HepG2 (cell line): ENCODE data around the gene SKI. TPM values are rescaled to one million over a fixed set of nuclear protein-coding genes. Genes with fewer than 3 reads are reported as not detected.

Experiments
- CBX5 ChIP-seq: sonication (generic); formaldehyde crosslinking; IDR thresholded peaks from 2 replicates; pipeline ENCODE4 v1.4.0; 2020; ENCODE audit warnings: missing genetic modification reagents, borderline replicate concordance
- ELF1 ChIP-seq: sonication (generic); formaldehyde crosslinking; IDR thresholded peaks from 2 replicates; pipeline ENCODE4 v1.4.0; 2020; ENCODE audit warnings: missing genetic modification reagents
- FOXA1 ChIP-seq, 2 experiments: fragments of 450-650 bp in 1 of 2; sonication (generic) in 1 of 2; formaldehyde crosslinking in 1 of 2; IDR thresholded peaks; 2 replicates each; pipeline versions ENCODE4 v1.4.0 to v1.6.1; 2016 to 2020; ENCODE audit warnings: missing genetic modification reagents in 1 of 2
- GABPA ChIP-seq, 2 experiments: IDR thresholded peaks; 2 replicates each; pipeline ENCODE4 v1.6.1; 2011 to 2016; ENCODE audit warnings: low read depth in 2 of 2, low read length in 1 of 2, missing biosample characterization in 1 of 2, missing genetic modification characterization in 1 of 2
- GATAD1 ChIP-seq: IDR thresholded peaks from 2 replicates; pipeline ENCODE4 v1.6.1; 2016; ENCODE audit warnings: missing genetic modification reagents, missing compliant biosample characterization
- GLI4 ChIP-seq: sonication (generic); formaldehyde crosslinking; IDR thresholded peaks from 2 replicates; pipeline ENCODE4 v1.5.1; 2020; ENCODE audit warnings: missing genetic modification reagents, mild to moderate bottlenecking, moderate library complexity, borderline replicate concordance
- KAT8 ChIP-seq: IDR thresholded peaks from 2 replicates; pipeline ENCODE4 v1.6.1; 2016; ENCODE audit warnings: missing genetic modification reagents, missing compliant biosample characterization
- KDM2A ChIP-seq: sonication (generic); formaldehyde crosslinking; IDR thresholded peaks from 2 replicates; pipeline ENCODE4 v1.4.0; 2020; ENCODE audit warnings: low read depth, missing genetic modification reagents, borderline replicate concordance
- NFRKB ChIP-seq: fragments of 450-650 bp; IDR thresholded peaks from 2 replicates; pipeline ENCODE4 v1.6.1; 2017
- PITX1 ChIP-seq: sonication (generic); formaldehyde crosslinking; IDR thresholded peaks from 2 replicates; pipeline ENCODE4 v1.5.1; 2020; ENCODE audit warnings: mild to moderate bottlenecking, missing genetic modification reagents
- PPARG ChIP-seq: conservative IDR thresholded peaks from 2 replicates; pipeline ENCODE4 v1.6.1; 2016; ENCODE audit warnings: missing biosample characterization, missing genetic modification reagents
- TCF7L2 ChIP-seq: IDR thresholded peaks from 2 replicates; pipeline ENCODE4 v1.6.1; 2011; ENCODE audit warnings: mild to moderate bottlenecking, low read depth, low read length, moderate library complexity
- ZFP1 ChIP-seq: IDR thresholded peaks from 2 replicates; pipeline ENCODE4 v1.6.1; 2016
- ZFY ChIP-seq: sonication (generic); formaldehyde crosslinking; IDR thresholded peaks from 2 replicates; pipeline ENCODE4 v1.4.0; 2020; ENCODE audit warnings: missing genetic modification reagents
- ZNF10 ChIP-seq: sonication (generic); formaldehyde crosslinking; IDR thresholded peaks from 2 replicates; pipeline ENCODE4 v1.4.0; 2020; ENCODE audit warnings: mild to moderate bottlenecking, low read depth, missing genetic modification reagents, borderline replicate concordance
- ZNF143 ChIP-seq: sonication (generic); formaldehyde crosslinking; IDR thresholded peaks from 2 replicates; pipeline ENCODE4 v1.4.0; 2020; ENCODE audit warnings: missing genetic modification reagents
- ZNF3 ChIP-seq: IDR thresholded peaks from 2 replicates; pipeline ENCODE4 v1.7.0; 2017; ENCODE audit warnings: inconsistent platforms
- ZNF501 ChIP-seq: sonication (generic); formaldehyde crosslinking; IDR thresholded peaks from 2 replicates; pipeline ENCODE4 v1.5.1; 2020; ENCODE audit warnings: mild to moderate bottlenecking, moderate library complexity, missing genetic modification reagents
- ZNF883 ChIP-seq: sonication (generic); formaldehyde crosslinking; IDR thresholded peaks from 2 replicates; pipeline ENCODE4 v1.5.1; 2020; ENCODE audit warnings: mild to moderate bottlenecking, missing genetic modification reagents; ENCODE audit errors: not compliant biosample characterization
- polyA plus RNA-seq, 8 experiments: library from polyadenylated mRNA; depleted of rRNA in 3 of 8; stranded (reverse) in 7 of 8; unstranded in 1 of 8; fragments of >200 nt; fragmentation: Illumina TruSeq in 4 of 8; extraction: Trizol in 4 of 8; gene quantifications; 2 replicates each; pipeline versions ENCODE4 v1.2.1 to v1.2.3, GENCODE V29; 2011 to 2016; ENCODE audit warnings: low read depth in 4 of 8, missing spikeins in 1 of 8, mixed read lengths in 1 of 8; ENCODE audit not compliant: insufficient read depth in 1 of 8
- total RNA-seq, 5 experiments: library from RNA; depleted of rRNA; stranded (reverse); fragments of >200 nt; fragmentation: Illumina TruSeq; extraction: Trizol; gene quantifications; 2 replicates each; pipeline ENCODE4 v1.2.3, GENCODE V29; 2016; ENCODE audit warnings: low read depth in 1 of 5
- TF ChIP-seq, protein P1 (sequence below): sonication (generic); formaldehyde crosslinking; IDR thresholded peaks from 2 replicates; pipeline ENCODE4 v1.5.0; 2020; ENCODE audit warnings: mild to moderate bottlenecking, missing genetic modification reagents, borderline replicate concordance
- TF ChIP-seq, protein P2 (sequence below): IDR thresholded peaks from 2 replicates; pipeline ENCODE4 v1.6.1; 2016; ENCODE audit warnings: missing compliant biosample characterization, missing genetic modification reagents, borderline replicate concordance
- TF ChIP-seq, protein P3 (sequence below): sonication (generic); formaldehyde crosslinking; IDR thresholded peaks from 2 replicates; pipeline ENCODE4 v1.5.0; 2020; ENCODE audit warnings: missing genetic modification reagents
- TF ChIP-seq, protein P4 (sequence below): sonication (generic); formaldehyde crosslinking; IDR thresholded peaks from 2 replicates; pipeline ENCODE4 v1.4.0; 2020; ENCODE audit warnings: mild to moderate bottlenecking, low read depth, missing genetic modification reagents

Gene SKI
- total and polyA plus RNA-seq, 2 of the 13 experiments (the other 11 are each of a cell fraction or from before 2014, with no cell fraction given), result 4.7 to 6.9 TPM

DNA sequence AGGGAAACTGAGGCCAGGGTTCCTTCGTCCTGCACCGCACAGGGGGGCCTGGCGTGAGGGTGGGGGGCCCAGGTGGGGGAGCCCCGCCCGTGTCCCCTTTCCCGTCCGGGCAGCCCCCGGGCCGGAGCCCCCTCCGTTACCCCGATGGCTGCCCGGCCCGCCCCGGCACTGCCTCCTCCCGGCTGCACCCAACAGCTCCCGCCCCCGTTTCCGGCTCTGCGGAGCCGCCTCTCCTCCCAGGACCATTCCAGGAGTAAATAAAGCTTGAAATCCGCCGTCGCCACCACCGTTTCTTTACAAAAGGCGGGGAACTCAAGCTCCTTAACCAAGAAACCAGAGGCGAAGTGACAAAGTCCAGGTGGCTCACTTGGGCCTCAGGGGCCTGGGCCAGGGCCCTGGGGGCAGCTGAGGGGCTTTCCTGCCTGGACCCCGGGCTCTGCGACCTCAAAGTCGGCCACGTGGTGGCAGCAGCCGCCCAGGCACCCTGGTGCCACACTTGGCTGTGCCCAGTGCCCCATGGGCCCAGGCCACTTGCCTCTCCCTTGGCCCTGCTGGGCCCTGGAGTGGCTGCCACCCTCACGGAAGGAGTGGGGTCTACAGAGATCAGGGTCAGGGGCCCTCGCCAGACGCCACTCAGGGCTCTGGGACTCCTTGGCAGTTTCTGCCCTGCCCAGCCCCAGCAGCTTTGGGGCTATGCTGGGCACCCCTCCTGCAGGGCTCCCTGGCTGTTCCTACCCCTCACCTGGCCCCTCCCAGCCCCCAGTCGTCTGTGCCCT, 33.0 kb upstream of the SKI start (continued):
- TF ChIP-seq ELF1 (CRISPR knock-in tag), result peak; percentile 63
- TF ChIP-seq, protein P1, sequence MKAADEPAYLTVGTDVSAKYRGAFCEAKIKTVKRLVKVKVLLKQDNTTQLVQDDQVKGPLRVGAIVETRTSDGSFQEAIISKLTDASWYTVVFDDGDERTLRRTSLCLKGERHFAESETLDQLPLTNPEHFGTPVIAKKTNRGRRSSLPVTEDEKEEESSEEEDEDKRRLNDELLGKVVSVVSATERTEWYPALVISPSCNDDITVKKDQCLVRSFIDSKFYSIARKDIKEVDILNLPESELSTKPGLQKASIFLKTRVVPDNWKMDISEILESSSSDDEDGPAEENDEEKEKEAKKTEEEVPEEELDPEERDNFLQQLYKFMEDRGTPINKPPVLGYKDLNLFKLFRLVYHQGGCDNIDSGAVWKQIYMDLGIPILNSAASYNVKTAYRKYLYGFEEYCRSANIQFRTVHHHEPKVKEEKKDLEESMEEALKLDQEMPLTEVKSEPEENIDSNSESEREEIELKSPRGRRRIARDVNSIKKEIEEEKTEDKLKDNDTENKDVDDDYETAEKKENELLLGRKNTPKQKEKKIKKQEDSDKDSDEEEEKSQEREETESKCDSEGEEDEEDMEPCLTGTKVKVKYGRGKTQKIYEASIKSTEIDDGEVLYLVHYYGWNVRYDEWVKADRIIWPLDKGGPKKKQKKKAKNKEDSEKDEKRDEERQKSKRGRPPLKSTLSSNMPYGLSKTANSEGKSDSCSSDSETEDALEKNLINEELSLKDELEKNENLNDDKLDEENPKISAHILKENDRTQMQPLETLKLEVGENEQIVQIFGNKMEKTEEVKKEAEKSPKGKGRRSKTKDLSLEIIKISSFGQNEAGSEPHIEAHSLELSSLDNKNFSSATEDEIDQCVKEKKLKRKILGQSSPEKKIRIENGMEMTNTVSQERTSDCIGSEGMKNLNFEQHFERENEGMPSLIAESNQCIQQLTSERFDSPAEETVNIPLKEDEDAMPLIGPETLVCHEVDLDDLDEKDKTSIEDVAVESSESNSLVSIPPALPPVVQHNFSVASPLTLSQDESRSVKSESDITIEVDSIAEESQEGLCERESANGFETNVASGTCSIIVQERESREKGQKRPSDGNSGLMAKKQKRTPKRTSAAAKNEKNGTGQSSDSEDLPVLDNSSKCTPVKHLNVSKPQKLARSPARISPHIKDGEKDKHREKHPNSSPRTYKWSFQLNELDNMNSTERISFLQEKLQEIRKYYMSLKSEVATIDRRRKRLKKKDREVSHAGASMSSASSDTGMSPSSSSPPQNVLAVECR (CRISPR knock-in tag), result peak; percentile 78
- peak; percentile 58; the same call in 1 of the 2 replicates for TF ChIP-seq CBX5 (CRISPR knock-in tag)
- TF ChIP-seq, protein P2, sequence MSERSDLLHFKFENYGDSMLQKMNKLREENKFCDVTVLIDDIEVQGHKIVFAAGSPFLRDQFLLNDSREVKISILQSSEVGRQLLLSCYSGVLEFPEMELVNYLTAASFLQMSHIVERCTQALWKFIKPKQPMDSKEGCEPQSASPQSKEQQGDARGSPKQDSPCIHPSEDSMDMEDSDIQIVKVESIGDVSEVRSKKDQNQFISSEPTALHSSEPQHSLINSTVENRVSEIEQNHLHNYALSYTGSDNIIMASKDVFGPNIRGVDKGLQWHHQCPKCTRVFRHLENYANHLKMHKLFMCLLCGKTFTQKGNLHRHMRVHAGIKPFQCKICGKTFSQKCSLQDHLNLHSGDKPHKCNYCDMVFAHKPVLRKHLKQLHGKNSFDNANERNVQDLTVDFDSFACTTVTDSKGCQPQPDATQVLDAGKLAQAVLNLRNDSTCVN (CRISPR knock-in tag), result 0 out of 2 replicates have a peak, but pooled peaks have one; percentile 47
- TF ChIP-seq GABPA (IDR thresholded peaks at IDR 0.05; ENCODE audit: low read depth, low read length), result no peak
- TF ChIP-seq GABPA (CRISPR knock-in tag; IDR thresholded peaks at IDR 0.05; ENCODE audit: low read depth), result peak; percentile 82
- peak; percentile 55; the same call in 1 of the 2 replicates for TF ChIP-seq KAT8 (CRISPR knock-in tag)
- peak; percentile 85 for TF ChIP-seq GATAD1 (CRISPR knock-in tag)
- no peak for TF ChIP-seq FOXA1 (IDR thresholded peaks at IDR 0.05)
- TF ChIP-seq FOXA1 (CRISPR knock-in tag; IDR thresholded peaks at IDR 0.05), result peak; percentile 6; the same call in 1 of the 2 replicates
- peak; percentile 45; the same call in 1 of the 2 replicates for TF ChIP-seq ZNF143 (CRISPR knock-in tag)
- peak; percentile 54; the same call in 1 of the 2 replicates for TF ChIP-seq ZNF3 (CRISPR knock-in tag)
- no peak for TF ChIP-seq TCF7L2
- TF ChIP-seq, protein P3, sequence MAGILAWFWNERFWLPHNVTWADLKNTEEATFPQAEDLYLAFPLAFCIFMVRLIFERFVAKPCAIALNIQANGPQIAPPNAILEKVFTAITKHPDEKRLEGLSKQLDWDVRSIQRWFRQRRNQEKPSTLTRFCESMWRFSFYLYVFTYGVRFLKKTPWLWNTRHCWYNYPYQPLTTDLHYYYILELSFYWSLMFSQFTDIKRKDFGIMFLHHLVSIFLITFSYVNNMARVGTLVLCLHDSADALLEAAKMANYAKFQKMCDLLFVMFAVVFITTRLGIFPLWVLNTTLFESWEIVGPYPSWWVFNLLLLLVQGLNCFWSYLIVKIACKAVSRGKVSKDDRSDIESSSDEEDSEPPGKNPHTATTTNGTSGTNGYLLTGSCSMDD, result peak; percentile 35; the same call in 1 of the 2 replicates
- TF ChIP-seq PITX1 (CRISPR knock-in tag), result no peak
- no peak for TF ChIP-seq ZNF10 (CRISPR knock-in tag)
- TF ChIP-seq ZFP1 (CRISPR knock-in tag), result 0 out of 2 replicates have a peak, but pooled peaks have one; percentile 21
- TF ChIP-seq, protein P4, sequence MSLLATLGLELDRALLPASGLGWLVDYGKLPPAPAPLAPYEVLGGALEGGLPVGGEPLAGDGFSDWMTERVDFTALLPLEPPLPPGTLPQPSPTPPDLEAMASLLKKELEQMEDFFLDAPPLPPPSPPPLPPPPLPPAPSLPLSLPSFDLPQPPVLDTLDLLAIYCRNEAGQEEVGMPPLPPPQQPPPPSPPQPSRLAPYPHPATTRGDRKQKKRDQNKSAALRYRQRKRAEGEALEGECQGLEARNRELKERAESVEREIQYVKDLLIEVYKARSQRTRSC (CRISPR knock-in tag), result 0 out of 2 replicates have a peak, but pooled peaks have one; percentile 57
- peak; percentile 68 for TF ChIP-seq ZFY (CRISPR knock-in tag)
- TF ChIP-seq GLI4 (CRISPR knock-in tag), result 0 out of 2 replicates have a peak, but pooled peaks have one; percentile 26
- TF ChIP-seq KDM2A (CRISPR knock-in tag), result peak; percentile 85
- no peak for TF ChIP-seq NFRKB
- peak; percentile 97 for TF ChIP-seq ZNF501 (CRISPR knock-in tag)
- TF ChIP-seq PPARG (CRISPR knock-in tag), result 0 out of 2 replicates have a peak, but pooled peaks have one; percentile 8
- TF ChIP-seq ZNF883 (CRISPR knock-in tag), result peak; percentile 51
